Hematopoietic multipotent progenitor cell treated with erythropoietin and hydrocortisone succinate and interleukin-3 and kit ligand, for 4 days (in vitro differentiated cells): ENCODE data around the gene METTL9.
"Not testable (repeated sequence)": the region's sequence is repeated elsewhere in the genome, so short reads cannot be mapped to it uniquely, and the experiment has no call there.

Experiments used
- DNase-seq: peaks from one replicate; pipeline ENCODE4 v3.0.0-alpha.2; 2015

Gene METTL9

GRCh38 chr16:21574372-21574771, 25.0 kb upstream of the METTL9 start:
- DNase-seq: no peak

GRCh38 chr16:21576323-21576722, 23.1 kb upstream of the METTL9 start:
- not testable (repeated sequence) for DNase-seq

GRCh38 chr16:21577487-21577886, 21.9 kb upstream of the METTL9 start:
- DNase-seq: not testable (repeated sequence)

GRCh38 chr16:21578311-21578710, 21.1 kb upstream of the METTL9 start:
- not testable (repeated sequence) for DNase-seq

- DNase-seq: not testable (repeated sequence)
Observed at GRCh38 chr16:21580131-21580530, 19.2 kb upstream of the METTL9 start.

GRCh38 chr16:21580807-21581206, 18.6 kb upstream of the METTL9 start:
- DNase-seq: no peak

- DNase-seq: no peak
Observed at GRCh38 chr16:21584817-21585216, 14.6 kb upstream of the METTL9 start.

GRCh38 chr16:21588593-21588992, 10.8 kb upstream of the METTL9 start:
- not testable (repeated sequence) for DNase-seq

GRCh38 chr16:21589551-21589950, 9.8 kb upstream of the METTL9 start:
- DNase-seq: no peak

GRCh38 chr16:21590287-21590686, 9.1 kb upstream of the METTL9 start:
- peak; percentile 74 for DNase-seq

GRCh38 chr16:21590796-21591195, 8.6 kb upstream of the METTL9 start:
- peak; percentile 52 for DNase-seq

- DNase-seq: no peak
Observed at GRCh38 chr16:21592191-21592590, 7.2 kb upstream of the METTL9 start.

- DNase-seq: no peak
Observed at GRCh38 chr16:21593530-21594289, 5.7 kb upstream of the METTL9 start.

GRCh38 chr16:21597561-21598030, 1.8 kb upstream of the METTL9 start:
- no peak for DNase-seq

- DNase-seq: no peak
Observed at GRCh38 chr16:21598206-21598605, 1.2 kb upstream of the METTL9 start.

- peak; percentile 58 for DNase-seq
Observed at GRCh38 chr16:21598701-21599121, 666 bp upstream of the METTL9 start.

GRCh38 chr16:21600031-21600773, 825 bp downstream of the METTL9 start:
- peak; percentile 70 for DNase-seq

GRCh38 chr16:21602785-21603184, 3.4 kb downstream of the METTL9 start:
- DNase-seq: no peak

- peak; percentile 24 for DNase-seq
Observed at GRCh38 chr16:21603928-21604327, 4.6 kb downstream of the METTL9 start.

- not testable (repeated sequence) for DNase-seq
Observed at GRCh38 chr16:21605848-21606247, 6.5 kb downstream of the METTL9 start.

GRCh38 chr16:21608639-21609328, 9.4 kb downstream of the METTL9 start:
- DNase-seq: peak; percentile 86

GRCh38 chr16:21610006-21610544, 10.7 kb downstream of the METTL9 start:
- no peak for DNase-seq

- no peak for DNase-seq
Observed at GRCh38 chr16:21610766-21611165, 11.4 kb downstream of the METTL9 start.
